Right cardiac atrium (tissue), 5 donors: Measurements from ENCODE around the gene SEMA3E. TPM values are rescaled to one million over a fixed set of nuclear protein-coding genes. Genes with fewer than 3 reads are reported as not detected.
A peak's percentile ranks its signal among the peaks of the same experiment; 100 is the strongest.
"Not testable (repeated sequence)": the region's sequence is repeated elsewhere in the genome, so short reads cannot be mapped to it uniquely, and the experiment has no call there.

ENCODE experiments used
- ATAC-seq, 2 donors: fragments of 200-7000 bp; cut with Tn5 transposase; one replicate each; pipeline versions ENCODE4 v1.8.0 to v1.9.1; 2020; ENCODE audit warnings: moderate library complexity in 2 of 2, mild to moderate bottlenecking in 1 of 2
- DNase-seq, 3 donors: peaks; one replicate each; pipeline ENCODE4 v3.0.0-alpha.2; 2020
- H3K27ac ChIP-seq: one replicate; pipeline ENCODE4 v1.5.1; 2013; ENCODE audit warnings: mild to moderate bottlenecking, low read length, control low read depth, moderate library complexity
- H3K27me3 ChIP-seq: one replicate; pipeline ENCODE4 v1.6.1; 2013; ENCODE audit not compliant: control insufficient read depth, insufficient read depth
- H3K4me1 ChIP-seq: one replicate; pipeline ENCODE4 v1.6.1; 2013; ENCODE audit warnings: low read length; ENCODE audit not compliant: control insufficient read depth, insufficient read depth
- H3K4me3 ChIP-seq: one replicate; pipeline ENCODE4 v1.5.1; 2013; ENCODE audit warnings: low read length, control low read depth
- H3K9me3 ChIP-seq: one replicate; pipeline ENCODE4 v1.6.1; 2013; ENCODE audit warnings: low read length; ENCODE audit not compliant: control insufficient read depth
- WGBS: extraction: QIAGEN DNeasy Blood & Tissue Kit; methylation state at CpG from one replicate; pipeline ENCODE4 v1.1.7; 2013; 5-methylcytosine and 5-hydroxymethylcytosine counted together
- intact Hi-C, 4 donors: fragments of 100-400 bp; cut with DNase I; formaldehyde crosslinking; loops; one replicate each; pipeline versions ENCODE4 v1.11.0 to v1.14.0; 2022 to 2023
- polyA plus RNA-seq: library from polyadenylated mRNA; stranded (reverse); fragments of 200-250 nt; gene quantifications from one replicate; pipeline ENCODE4 v1.2.3, GENCODE V29; 2013
- total RNA-seq, 4 donors: library from RNA; stranded (reverse); fragmentation: NEBNext Ultra II Directional; extraction: Animal tissue kit (Norgen Biotek cat#: 25700); gene quantifications; one replicate each; pipeline ENCODE4 v1.2.1, GENCODE V29; 2021
- donor health status: healthy with polysubstance abuse.
- donor health status: DM: no; HTN: yes; CAD: no.
- donor health status: DM: no; HTN: no; CAD: no.
- donor health status: DM: no; HTN: yes; CAD: no; lungs with severe emphysema.
- donor health status: DM: yes; HTN: yes; CAD: no.

The SEMA3E gene
- total and polyA plus RNA-seq, 5 donors = 0.02 to 1.4 (median 0.23) TPM

DNA sequence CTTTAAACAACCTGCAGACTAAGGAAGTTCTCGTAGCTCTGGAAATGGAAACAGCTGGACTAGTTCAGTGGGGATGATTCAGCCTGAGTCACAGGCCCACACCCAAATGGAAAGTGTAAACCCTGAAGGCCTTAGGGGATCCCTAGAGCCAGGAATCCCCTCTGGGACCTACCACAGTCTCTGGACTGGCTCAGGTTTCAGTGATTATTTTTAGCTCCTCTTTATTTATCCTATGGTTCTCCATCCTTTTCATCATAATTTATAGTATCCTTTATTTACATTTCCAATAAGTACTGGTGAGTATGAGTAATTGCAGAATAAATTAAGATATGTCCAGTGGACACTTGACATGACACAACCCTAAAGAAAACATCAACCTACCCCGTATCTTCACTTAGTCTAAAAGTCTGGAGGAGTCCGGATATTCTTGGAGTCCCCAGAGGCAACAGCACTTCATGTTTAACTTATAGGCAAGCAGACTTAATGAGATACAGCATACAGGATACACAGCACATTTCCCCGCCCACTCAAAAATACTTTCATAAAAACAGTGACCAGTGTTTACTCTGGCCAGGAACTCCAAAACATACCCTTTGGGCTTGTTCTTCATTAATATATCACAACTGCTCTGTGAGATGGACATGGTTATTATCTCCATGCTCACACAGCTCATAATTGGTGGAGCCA lies 28.4 kb upstream of the SEMA3E start:
- 42% methylated on average over 4 of the region's 4 CpGs for WGBS
- Histone ChIP-seq H3K27ac (no peak overlapping the region), H3K9me3 (no peaks in the 10 kb centered on the region), H3K4me3 (no peak overlapping the region), H3K27me3 (no peaks in the 10 kb centered on the region), H3K4me1 (no peaks in the 10 kb centered on the region)
- ATAC-seq (peak in 1 of 2 donors; percentile 89), DNase-seq (peak in 1 of 3 donors; percentile 46)
- intact Hi-C loops = no loop called here

DNA sequence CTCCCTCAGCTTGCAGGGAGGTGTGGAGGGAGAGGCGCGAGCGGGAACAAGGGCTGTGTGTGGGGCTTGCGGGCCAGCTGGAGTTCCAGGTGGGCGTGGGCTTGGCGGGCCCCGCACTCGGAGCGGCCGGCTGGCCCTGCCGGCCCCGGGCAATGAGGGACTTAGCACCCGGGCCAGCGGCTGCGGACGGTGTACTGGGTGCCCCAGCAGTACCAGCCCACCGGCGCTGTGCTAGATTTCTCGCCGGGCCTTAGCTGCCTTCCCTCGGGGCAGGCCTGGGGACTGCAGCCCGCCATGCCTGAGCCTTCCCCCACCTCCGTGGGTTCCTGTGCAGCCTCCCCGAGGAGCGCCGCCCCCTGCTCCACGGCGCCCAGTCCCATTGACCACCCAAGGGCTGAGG lies 24.4 kb upstream of the SEMA3E start:
- DNase-seq, ATAC-seq, H3K27ac ChIP-seq, H3K9me3 ChIP-seq, intact Hi-C loops, H3K4me1 ChIP-seq, H3K4me3 ChIP-seq, H3K27me3 ChIP-seq: not testable (repeated sequence)
- WGBS = 96% methylated on average over 28 of the region's 28 CpGs

DNA sequence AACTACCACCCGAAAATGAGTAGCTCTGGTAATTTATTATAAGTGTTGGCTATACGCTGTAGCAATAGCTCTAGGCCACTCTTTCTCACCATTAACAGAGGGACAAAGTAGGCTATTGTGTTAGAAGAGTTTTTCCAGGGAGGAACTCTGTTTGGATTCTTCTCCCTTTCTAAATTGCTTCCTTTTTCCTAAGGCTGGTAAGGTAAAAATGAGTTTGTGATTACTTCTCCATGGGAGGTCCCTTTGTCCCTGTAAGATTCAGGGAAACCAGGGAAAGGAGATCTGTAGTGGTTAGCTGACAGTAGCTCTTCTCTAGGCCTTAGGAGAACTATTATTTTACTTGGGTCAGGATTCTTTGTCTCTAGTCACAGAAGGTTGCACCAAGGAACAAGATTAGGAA lies 23.2 kb upstream of the SEMA3E start:
- 81% methylated on average over 2 of the region's 2 CpGs for WGBS
- no peak for ATAC-seq
- intact Hi-C loops = no loop called here

GRCh38 chr7:83663131-83663530 lies 14.2 kb upstream of the SEMA3E start:
- ATAC-seq (no peak), DNase-seq (no peak)
- H3K27ac ChIP-seq = no peak overlapping the region
- H3K9me3 ChIP-seq = no peaks in the 10 kb centered on the region
- no peak overlapping the region for H3K4me3 ChIP-seq
- H3K27me3 ChIP-seq = no peaks in the 10 kb centered on the region
- 85% methylated on average over 4 of the region's 4 CpGs for WGBS
- H3K4me1 ChIP-seq = no peaks in the 10 kb centered on the region
- intact Hi-C loops = loop anchor here in 1 of 4 donors (5.0 kb wide), 1 partner anchor 251 kb away; no protein-coding TSS in a partner anchor

More for the DNA sequence above, 23.2 kb upstream of the SEMA3E start:
- no peaks in the 10 kb centered on the region for H3K9me3 ChIP-seq
- no peaks in the 10 kb centered on the region for H3K27me3 ChIP-seq
- H3K27ac ChIP-seq = no peak overlapping the region
- H3K4me3 ChIP-seq = no peak overlapping the region
- DNase-seq = no peak
- H3K4me1 ChIP-seq = no peaks in the 10 kb centered on the region

- no peak for ATAC-seq
- intact Hi-C loops = loop anchor here in 2 of 4 donors (5.0 kb wide), 1 partner anchor 246 kb away; no protein-coding TSS in a partner anchor
- Histone ChIP-seq H3K4me1 (no peaks in the 10 kb centered on the region), H3K4me3 (no peak overlapping the region), H3K27me3 (no peaks in the 10 kb centered on the region), H3K27ac (no peak overlapping the region), H3K9me3 (no peaks in the 10 kb centered on the region)
- DNase-seq = no peak
- WGBS = 24% methylated on average over 2 of the region's 2 CpGs
Observed at GRCh38 chr7:83658126-83658525, 9.2 kb upstream of the SEMA3E start.

DNA sequence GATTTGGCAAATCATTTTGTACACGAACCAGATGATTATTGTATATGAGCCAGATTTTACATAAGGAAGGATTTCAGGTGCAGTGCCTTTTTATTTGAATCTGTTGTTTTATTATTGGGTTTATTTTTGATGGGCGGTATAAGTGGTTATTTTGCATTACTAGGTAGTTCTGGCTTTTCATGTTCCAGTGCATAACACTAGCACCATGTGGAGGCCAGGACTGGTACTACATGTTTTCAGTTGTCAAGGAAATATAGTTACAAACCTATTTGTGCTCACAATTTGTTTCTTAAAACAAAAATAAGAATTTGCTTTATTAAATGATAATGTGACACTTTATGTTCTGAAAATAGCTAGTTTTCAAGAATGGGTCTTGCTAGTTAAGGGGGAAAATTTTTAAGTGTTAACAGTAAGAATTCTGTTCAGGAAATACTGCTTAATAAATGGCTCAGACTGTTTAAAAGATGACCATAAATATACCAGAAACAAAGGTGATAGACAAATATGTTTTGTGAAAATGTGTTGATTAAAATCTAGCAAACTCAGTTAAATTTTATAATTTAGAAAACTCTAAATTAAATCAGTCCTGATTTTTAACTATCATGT lies 7.1 kb upstream of the SEMA3E start:
- ATAC-seq (no peak), DNase-seq (no peak)
- intact Hi-C loops = loop anchor here in 2 of 4 donors (5.0 kb wide), 1 partner anchor 244 kb away; no protein-coding TSS in a partner anchor
- Histone ChIP-seq H3K27me3 (no peaks in the 10 kb centered on the region), H3K27ac (no peak overlapping the region), H3K9me3 (no peaks in the 10 kb centered on the region), H3K4me3 (no peak overlapping the region), H3K4me1 (no peaks in the 10 kb centered on the region)
- 11% methylated on average over 2 of the region's 2 CpGs for WGBS

- Histone ChIP-seq H3K4me3 (no peak overlapping the region), H3K9me3 (no peaks in the 10 kb centered on the region), H3K4me1 (no peaks in the 10 kb centered on the region), H3K27me3 (no peaks in the 10 kb centered on the region), H3K27ac (no peak overlapping the region)
- WGBS = 91% methylated on average over 1 of the region's 1 CpG
- no peak for DNase-seq
- no peak for ATAC-seq
- intact Hi-C loops = no loop called here
Observed at GRCh38 chr7:83652481-83652880, 3.5 kb upstream of the SEMA3E start.

DNA sequence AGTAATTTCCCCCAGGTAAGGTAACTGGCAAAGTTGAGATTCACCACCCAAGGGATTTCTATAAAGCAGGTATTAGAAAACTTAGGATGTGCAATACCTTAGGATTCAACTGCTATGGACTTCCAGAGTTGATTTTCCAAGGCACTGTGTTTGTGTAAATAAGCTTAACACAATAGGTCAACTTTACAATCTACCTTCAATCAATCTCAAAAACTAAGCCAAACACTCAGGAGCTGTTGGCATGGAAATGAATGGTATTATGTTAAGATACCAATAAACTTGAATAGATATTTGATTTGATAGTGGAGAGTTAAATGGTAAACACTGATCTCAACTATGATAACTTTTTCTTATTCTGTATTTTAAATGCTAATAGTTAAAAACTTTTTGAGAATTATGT lies 762 bp upstream of the SEMA3E start:
- H3K27me3 ChIP-seq = no peaks in the 10 kb centered on the region
- no peaks in the 10 kb centered on the region for H3K9me3 ChIP-seq
- DNase-seq (no peak), ATAC-seq (no peak)
- H3K4me3 ChIP-seq = no peak overlapping the region
- H3K27ac ChIP-seq = no peak overlapping the region
- H3K4me1 ChIP-seq = no peaks in the 10 kb centered on the region
- intact Hi-C loops = no loop called here

DNA sequence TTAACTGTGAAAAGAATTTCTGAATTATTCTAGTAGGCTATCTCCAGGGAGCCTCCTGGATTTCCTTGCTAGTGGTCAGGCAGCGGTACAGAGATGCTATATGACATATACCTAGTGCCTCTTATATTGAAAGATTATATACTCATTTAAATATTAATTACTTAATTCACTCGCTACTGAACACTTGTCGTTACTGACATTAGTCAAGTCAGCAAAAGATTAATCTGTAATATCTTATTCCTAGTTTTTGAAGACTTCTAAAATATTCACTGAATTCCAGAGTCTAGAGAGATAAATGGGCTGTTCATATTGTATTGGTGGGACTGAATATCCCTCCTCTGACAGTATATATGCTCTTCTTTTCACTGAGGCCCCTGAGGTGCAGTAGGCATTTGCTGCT lies 2.9 kb downstream of the SEMA3E start:
- Histone ChIP-seq H3K27me3 (no peaks in the 10 kb centered on the region), H3K27ac (no peak overlapping the region), H3K4me1 (no peaks in the 10 kb centered on the region), H3K9me3 (no peaks in the 10 kb centered on the region), H3K4me3 (no peak overlapping the region)
- no peak for DNase-seq
- 85% methylated on average over 3 of the region's 3 CpGs for WGBS
- no peak for ATAC-seq
- intact Hi-C loops = no loop called here

DNA sequence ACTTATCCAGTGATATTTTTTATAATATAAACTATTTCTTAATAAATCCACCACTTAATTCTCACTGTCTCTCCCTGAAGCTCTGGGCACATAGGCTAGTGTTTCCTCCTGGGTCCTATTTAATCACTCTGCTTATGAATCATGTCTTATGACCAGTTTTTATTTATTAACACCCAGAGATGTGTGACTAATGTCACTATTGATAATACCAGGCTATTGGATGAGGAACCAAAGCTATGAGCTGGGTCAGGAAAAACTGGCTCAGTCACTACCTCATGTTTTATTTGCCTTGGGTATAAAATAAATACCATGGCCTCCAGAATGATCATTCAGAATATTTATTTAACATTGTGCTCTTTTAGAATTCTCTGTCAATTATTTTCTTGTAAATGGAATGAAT lies 5.2 kb downstream of the SEMA3E start:
- intact Hi-C loops = no loop called here
- no peak overlapping the region for H3K4me3 ChIP-seq

GRCh38 chr7:83643012-83643411 lies 5.9 kb downstream of the SEMA3E start:
- no peak for ATAC-seq
- H3K27ac ChIP-seq = no peak overlapping the region
- H3K4me1 ChIP-seq = no peaks in the 10 kb centered on the region
- intact Hi-C loops = no loop called here
- no peak for DNase-seq
- no peaks in the 10 kb centered on the region for H3K27me3 ChIP-seq
- H3K4me3 ChIP-seq = no peak overlapping the region
- no peaks in the 10 kb centered on the region for H3K9me3 ChIP-seq

More for the DNA sequence above, 5.2 kb downstream of the SEMA3E start:
- no peaks in the 10 kb centered on the region for H3K4me1 ChIP-seq
- no peaks in the 10 kb centered on the region for H3K9me3 ChIP-seq
- DNase-seq = no peak
- no peaks in the 10 kb centered on the region for H3K27me3 ChIP-seq
- no peak for ATAC-seq
- no peak overlapping the region for H3K27ac ChIP-seq
